HepG2 (cell line): Measurements from ENCODE around the gene TANGO6. TPM values are rescaled to one million over a fixed set of nuclear protein-coding genes. Genes with fewer than 3 reads are reported as not detected.
A peak's percentile ranks its signal among the peaks of the same experiment; 100 is the strongest.

Experiments
- IKZF1 ChIP-seq: fragments of 450-650 bp; IDR thresholded peaks from 2 replicates; pipeline ENCODE4 v1.7.1; 2016
- KDM5A ChIP-seq: fragments of 200-600 bp; sonication (generic); IDR thresholded peaks from 2 replicates; pipeline ENCODE4 v1.7.0; 2018; ENCODE audit warnings: antibody characterized with exemption, mild to moderate bottlenecking, low read length, borderline replicate concordance
- RNF2 ChIP-seq: fragments of 450-650 bp; conservative IDR thresholded peaks from 2 replicates; pipeline ENCODE4 v1.6.1; 2016; ENCODE audit warnings: low read depth
- TCF7L2 ChIP-seq: IDR thresholded peaks from 2 replicates; pipeline ENCODE4 v1.6.1; 2011; ENCODE audit warnings: mild to moderate bottlenecking, low read depth, low read length, moderate library complexity
- ZNF101 ChIP-seq: sonication (generic); formaldehyde crosslinking; IDR thresholded peaks from 2 replicates; pipeline ENCODE4 v1.4.0; 2020; ENCODE audit warnings: mild to moderate bottlenecking, low read depth, missing genetic modification reagents, borderline replicate concordance
- ZNF230 ChIP-seq: sonication (generic); formaldehyde crosslinking; IDR thresholded peaks from 2 replicates; pipeline ENCODE4 v1.4.0; 2020; ENCODE audit warnings: mild to moderate bottlenecking, missing genetic modification reagents
- ZNF761 ChIP-seq: sonication (generic); formaldehyde crosslinking; conservative IDR thresholded peaks from 2 replicates; pipeline ENCODE4 v1.4.0; 2020; ENCODE audit warnings: mild to moderate bottlenecking, missing genetic modification reagents
- ZNF781 ChIP-seq: sonication (generic); formaldehyde crosslinking; IDR thresholded peaks from 2 replicates; pipeline ENCODE4 v1.5.1; 2020; ENCODE audit warnings: borderline replicate concordance, mild to moderate bottlenecking, missing genetic modification reagents; ENCODE audit errors: not compliant biosample characterization
- ZNF839 ChIP-seq: sonication (generic); formaldehyde crosslinking; IDR thresholded peaks from 2 replicates; pipeline ENCODE4 v1.4.0; 2020; ENCODE audit warnings: missing genetic modification reagents, mild to moderate bottlenecking, borderline replicate concordance
- polyA plus RNA-seq, 8 experiments: library from polyadenylated mRNA; depleted of rRNA in 3 of 8; stranded (reverse) in 7 of 8; unstranded in 1 of 8; fragments of >200 nt; fragmentation: Illumina TruSeq in 4 of 8; extraction: Trizol in 4 of 8; gene quantifications; 2 replicates each; pipeline versions ENCODE4 v1.2.1 to v1.2.3, GENCODE V29; 2011 to 2016; ENCODE audit warnings: low read depth in 4 of 8, missing spikeins in 1 of 8, mixed read lengths in 1 of 8; ENCODE audit not compliant: insufficient read depth in 1 of 8
- total RNA-seq, 5 experiments: library from RNA; depleted of rRNA; stranded (reverse); fragments of >200 nt; fragmentation: Illumina TruSeq; extraction: Trizol; gene quantifications; 2 replicates each; pipeline ENCODE4 v1.2.3, GENCODE V29; 2016; ENCODE audit warnings: low read depth in 1 of 5
- TF ChIP-seq, protein P1 (sequence below): sonication (generic); formaldehyde crosslinking; IDR thresholded peaks from 2 replicates; pipeline ENCODE4 v1.4.0; 2020; ENCODE audit warnings: missing genetic modification reagents, mild to moderate bottlenecking, borderline replicate concordance
- TF ChIP-seq, protein P2 (sequence below): sonication (generic); formaldehyde crosslinking; IDR thresholded peaks from 2 replicates; pipeline ENCODE4 v1.4.0; 2020; ENCODE audit warnings: low read depth, missing genetic modification reagents
- TF ChIP-seq, protein P3 (sequence below): sonication (generic); formaldehyde crosslinking; IDR thresholded peaks from 2 replicates; pipeline ENCODE4 v1.5.1; 2020; ENCODE audit warnings: missing genetic modification reagents, mild to moderate bottlenecking, borderline replicate concordance
- TF ChIP-seq, protein P4 (sequence below): sonication (generic); formaldehyde crosslinking; IDR thresholded peaks from 2 replicates; pipeline ENCODE4 v1.9.0; 2021; ENCODE audit warnings: missing genetic modification reagents, mild to moderate bottlenecking, borderline replicate concordance
- TF ChIP-seq, protein P5 (sequence below): sonication (generic); formaldehyde crosslinking; IDR thresholded peaks from 2 replicates; pipeline ENCODE4 v1.5.0; 2020; ENCODE audit warnings: mild to moderate bottlenecking, missing genetic modification reagents

Gene TANGO6
- total and polyA plus RNA-seq, 2 of the 13 experiments (the other 11 are each of a cell fraction or from before 2014, with no cell fraction given), result 7.2 to 13.3 TPM

DNA sequence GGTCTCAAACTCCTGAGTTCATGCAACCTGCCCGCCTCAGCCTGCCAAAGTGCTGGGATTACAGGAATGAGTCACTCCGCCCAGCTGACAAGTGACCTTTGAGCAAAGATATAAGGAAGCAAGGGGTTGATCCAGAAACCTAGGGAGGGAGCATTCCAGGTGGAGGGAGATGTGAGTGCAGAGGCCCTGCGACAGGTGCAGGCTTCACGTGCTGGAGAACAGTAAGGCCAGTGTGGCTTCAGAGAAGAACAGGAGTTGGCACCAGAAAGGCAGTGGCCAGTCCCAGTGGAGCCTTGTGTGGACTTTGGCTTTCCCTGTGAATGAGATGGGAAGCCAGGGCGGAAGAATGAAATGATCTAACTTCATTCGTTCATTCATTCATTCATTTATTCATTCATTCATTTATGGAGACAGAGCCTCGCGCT lies 188.6 kb downstream of the TANGO6 start (continued):
- TF ChIP-seq, protein P1, sequence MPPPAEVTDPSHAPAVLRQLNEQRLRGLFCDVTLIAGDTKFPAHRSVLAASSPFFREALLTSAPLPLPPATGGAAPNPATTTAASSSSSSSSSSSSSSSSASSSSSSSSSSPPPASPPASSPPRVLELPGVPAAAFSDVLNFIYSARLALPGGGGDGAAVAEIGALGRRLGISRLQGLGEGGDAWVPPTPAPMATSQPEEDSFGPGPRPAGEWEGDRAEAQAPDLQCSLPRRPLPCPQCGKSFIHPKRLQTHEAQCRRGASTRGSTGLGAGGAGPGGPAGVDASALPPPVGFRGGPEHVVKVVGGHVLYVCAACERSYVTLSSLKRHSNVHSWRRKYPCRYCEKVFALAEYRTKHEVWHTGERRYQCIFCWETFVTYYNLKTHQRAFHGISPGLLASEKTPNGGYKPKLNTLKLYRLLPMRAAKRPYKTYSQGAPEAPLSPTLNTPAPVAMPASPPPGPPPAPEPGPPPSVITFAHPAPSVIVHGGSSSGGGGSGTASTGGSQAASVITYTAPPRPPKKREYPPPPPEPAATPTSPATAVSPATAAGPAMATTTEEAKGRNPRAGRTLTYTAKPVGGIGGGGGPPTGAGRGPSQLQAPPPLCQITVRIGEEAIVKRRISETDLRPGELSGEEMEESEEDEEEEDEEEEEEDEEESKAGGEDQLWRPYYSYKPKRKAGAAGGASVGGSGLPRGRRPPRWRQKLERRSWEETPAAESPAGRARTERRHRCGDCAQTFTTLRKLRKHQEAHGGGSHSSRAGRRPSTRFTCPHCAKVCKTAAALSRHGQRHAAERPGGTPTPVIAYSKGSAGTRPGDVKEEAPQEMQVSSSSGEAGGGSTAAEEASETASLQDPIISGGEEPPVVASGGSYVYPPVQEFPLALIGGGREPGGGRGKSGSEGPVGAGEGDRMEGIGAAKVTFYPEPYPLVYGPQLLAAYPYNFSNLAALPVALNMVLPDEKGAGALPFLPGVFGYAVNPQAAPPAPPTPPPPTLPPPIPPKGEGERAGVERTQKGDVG (CRISPR knock-in tag), result peak; percentile 51; the same call in 1 of the 2 replicates
- TF ChIP-seq IKZF1, result no peak
- TF ChIP-seq KDM5A, result no peak
- TF ChIP-seq, protein P2, sequence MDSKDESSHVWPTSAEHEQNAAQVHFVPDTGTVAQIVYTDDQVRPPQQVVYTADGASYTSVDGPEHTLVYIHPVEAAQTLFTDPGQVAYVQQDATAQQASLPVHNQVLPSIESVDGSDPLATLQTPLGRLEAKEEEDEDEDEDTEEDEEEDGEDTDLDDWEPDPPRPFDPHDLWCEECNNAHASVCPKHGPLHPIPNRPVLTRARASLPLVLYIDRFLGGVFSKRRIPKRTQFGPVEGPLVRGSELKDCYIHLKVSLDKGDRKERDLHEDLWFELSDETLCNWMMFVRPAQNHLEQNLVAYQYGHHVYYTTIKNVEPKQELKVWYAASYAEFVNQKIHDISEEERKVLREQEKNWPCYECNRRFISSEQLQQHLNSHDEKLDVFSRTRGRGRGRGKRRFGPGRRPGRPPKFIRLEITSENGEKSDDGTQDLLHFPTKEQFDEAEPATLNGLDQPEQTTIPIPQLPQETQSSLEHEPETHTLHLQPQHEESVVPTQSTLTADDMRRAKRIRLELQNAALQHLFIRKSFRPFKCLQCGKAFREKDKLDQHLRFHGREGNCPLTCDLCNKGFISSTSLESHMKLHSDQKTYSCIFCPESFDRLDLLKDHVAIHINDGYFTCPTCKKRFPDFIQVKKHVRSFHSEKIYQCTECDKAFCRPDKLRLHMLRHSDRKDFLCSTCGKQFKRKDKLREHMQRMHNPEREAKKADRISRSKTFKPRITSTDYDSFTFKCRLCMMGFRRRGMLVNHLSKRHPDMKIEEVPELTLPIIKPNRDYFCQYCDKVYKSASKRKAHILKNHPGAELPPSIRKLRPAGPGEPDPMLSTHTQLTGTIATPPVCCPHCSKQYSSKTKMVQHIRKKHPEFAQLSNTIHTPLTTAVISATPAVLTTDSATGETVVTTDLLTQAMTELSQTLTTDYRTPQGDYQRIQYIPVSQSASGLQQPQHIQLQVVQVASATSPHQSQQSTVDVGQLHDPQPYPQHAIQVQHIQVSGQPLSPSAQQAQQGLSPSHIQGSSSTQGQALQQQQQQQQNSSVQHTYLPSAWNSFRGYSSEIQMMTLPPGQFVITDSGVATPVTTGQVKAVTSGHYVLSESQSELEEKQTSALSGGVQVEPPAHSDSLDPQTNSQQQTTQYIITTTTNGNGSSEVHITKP (CRISPR knock-in tag), result peak; percentile 59; the same call in 1 of the 2 replicates
- TF ChIP-seq ZNF230 (CRISPR knock-in tag), result no peak
- no peak for TF ChIP-seq ZNF781 (CRISPR knock-in tag)
- TF ChIP-seq, protein P3, sequence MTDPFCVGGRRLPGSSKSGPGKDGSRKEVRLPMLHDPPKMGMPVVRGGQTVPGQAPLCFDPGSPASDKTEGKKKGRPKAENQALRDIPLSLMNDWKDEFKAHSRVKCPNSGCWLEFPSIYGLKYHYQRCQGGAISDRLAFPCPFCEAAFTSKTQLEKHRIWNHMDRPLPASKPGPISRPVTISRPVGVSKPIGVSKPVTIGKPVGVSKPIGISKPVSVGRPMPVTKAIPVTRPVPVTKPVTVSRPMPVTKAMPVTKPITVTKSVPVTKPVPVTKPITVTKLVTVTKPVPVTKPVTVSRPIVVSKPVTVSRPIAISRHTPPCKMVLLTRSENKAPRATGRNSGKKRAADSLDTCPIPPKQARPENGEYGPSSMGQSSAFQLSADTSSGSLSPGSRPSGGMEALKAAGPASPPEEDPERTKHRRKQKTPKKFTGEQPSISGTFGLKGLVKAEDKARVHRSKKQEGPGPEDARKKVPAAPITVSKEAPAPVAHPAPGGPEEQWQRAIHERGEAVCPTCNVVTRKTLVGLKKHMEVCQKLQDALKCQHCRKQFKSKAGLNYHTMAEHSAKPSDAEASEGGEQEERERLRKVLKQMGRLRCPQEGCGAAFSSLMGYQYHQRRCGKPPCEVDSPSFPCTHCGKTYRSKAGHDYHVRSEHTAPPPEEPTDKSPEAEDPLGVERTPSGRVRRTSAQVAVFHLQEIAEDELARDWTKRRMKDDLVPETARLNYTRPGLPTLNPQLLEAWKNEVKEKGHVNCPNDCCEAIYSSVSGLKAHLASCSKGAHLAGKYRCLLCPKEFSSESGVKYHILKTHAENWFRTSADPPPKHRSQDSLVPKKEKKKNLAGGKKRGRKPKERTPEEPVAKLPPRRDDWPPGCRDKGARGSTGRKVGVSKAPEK (CRISPR knock-in tag), result no peak
- TF ChIP-seq, protein P4, sequence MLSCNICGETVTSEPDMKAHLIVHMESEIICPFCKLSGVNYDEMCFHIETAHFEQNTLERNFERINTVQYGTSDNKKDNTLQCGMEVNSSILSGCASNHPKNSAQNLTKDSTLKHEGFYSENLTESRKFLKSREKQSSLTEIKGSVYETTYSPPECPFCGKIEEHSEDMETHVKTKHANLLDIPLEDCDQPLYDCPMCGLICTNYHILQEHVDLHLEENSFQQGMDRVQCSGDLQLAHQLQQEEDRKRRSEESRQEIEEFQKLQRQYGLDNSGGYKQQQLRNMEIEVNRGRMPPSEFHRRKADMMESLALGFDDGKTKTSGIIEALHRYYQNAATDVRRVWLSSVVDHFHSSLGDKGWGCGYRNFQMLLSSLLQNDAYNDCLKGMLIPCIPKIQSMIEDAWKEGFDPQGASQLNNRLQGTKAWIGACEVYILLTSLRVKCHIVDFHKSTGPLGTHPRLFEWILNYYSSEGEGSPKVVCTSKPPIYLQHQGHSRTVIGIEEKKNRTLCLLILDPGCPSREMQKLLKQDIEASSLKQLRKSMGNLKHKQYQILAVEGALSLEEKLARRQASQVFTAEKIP (CRISPR knock-in tag), result no peak
- TF ChIP-seq ZNF839 (CRISPR knock-in tag), result no peak
- no peak for TF ChIP-seq RNF2
- no peak for TF ChIP-seq ZNF101 (CRISPR knock-in tag)
- TF ChIP-seq ZNF761 (CRISPR knock-in tag), result no peak
- no peak for TF ChIP-seq TCF7L2
- TF ChIP-seq, protein P5, sequence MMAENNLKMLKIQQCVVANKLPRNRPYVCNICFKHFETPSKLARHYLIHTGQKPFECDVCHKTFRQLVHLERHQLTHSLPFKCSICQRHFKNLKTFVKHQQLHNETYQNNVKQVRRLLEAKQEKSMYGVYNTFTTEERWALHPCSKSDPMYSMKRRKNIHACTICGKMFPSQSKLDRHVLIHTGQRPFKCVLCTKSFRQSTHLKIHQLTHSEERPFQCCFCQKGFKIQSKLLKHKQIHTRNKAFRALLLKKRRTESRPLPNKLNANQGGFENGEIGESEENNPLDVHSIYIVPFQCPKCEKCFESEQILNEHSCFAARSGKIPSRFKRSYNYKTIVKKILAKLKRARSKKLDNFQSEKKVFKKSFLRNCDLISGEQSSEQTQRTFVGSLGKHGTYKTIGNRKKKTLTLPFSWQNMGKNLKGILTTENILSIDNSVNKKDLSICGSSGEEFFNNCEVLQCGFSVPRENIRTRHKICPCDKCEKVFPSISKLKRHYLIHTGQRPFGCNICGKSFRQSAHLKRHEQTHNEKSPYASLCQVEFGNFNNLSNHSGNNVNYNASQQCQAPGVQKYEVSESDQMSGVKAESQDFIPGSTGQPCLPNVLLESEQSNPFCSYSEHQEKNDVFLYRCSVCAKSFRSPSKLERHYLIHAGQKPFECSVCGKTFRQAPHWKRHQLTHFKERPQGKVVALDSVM, result no peak
